ENCODE data around the gene GFOD1. TPM values are rescaled to one million over a fixed set of nuclear protein-coding genes. Genes with fewer than 3 reads are reported as not detected.

The GFOD1 gene
- total and polyA plus RNA-seq, 2 of the 4 experiments (the other 2 are of a cell fraction) = 1.8 to 3.4 TPM

- ChIA-PET POLR2A (ENCODE audit: unreplicated experiment) (no interaction called here), CTCF (no interaction called here)
- ATAC-seq (ENCODE audit: low read depth) = no peak
These were observed 12.9 kb upstream of the GFOD1 start for GRCh38 chr6:13500264-13500663.

More at GRCh38 chr6:13500264-13500663, 12.9 kb upstream of the GFOD1 start:
- Histone ChIP-seq H2BK20ac (ENCODE audit: low read depth, low read length) (no peak overlapping the region), H3K4me3 (ENCODE audit: insufficient read depth, low read depth, low read length) (no peak overlapping the region), H2BK120ac (ENCODE audit: low read depth, low read length) (no peak overlapping the region), H3K36me3 (ENCODE audit: control insufficient read depth, insufficient read depth, low read length) (no peaks in the 10 kb centered on the region), H4K8ac (ENCODE audit: low read depth in 2 of 2, low read length in 2 of 2) (no peak overlapping the region), H3K79me1 (ENCODE audit: low read depth in 1 of 2, low read length in 2 of 2) (no peaks in the 10 kb centered on the region), H2AK9ac (replicated peaks; ENCODE audit: low read depth, low read length, poor library complexity) (no peak overlapping the region), H4K5ac (ENCODE audit: low read depth, low read length) (no peak overlapping the region), H4K20me1 (ENCODE audit: insufficient read depth, low read length) (no peaks in the 10 kb centered on the region), H2BK5ac (ENCODE audit: low read depth, low read length, poor library complexity, severe bottlenecking) (no peak overlapping the region), H3K9ac (ENCODE audit: low read depth, low read length) (no peak overlapping the region), H3K9me3 (ENCODE audit: control insufficient read depth, insufficient read depth, low read length) (no peaks in the 10 kb centered on the region), H3K18ac (ENCODE audit: low read depth, low read length) (no peak overlapping the region), H3K14ac (replicated peaks; ENCODE audit: low read depth, low read length) (no peak overlapping the region), H4K91ac (ENCODE audit: insufficient read depth, low read depth, low read length) (no peak overlapping the region), H3K4me2 (ENCODE audit: low read depth, low read length) (no peak overlapping the region), H2BK15ac (ENCODE audit: low read depth, low read length) (no peak overlapping the region), H3K4ac (ENCODE audit: low read depth, low read length) (no peak overlapping the region), H3K4me1 (ENCODE audit: control insufficient read depth, insufficient read depth, low read length) (no peaks in the 10 kb centered on the region), H2AFZ (replicated peaks; ENCODE audit: low read length, poor library complexity) (no peak overlapping the region), H3K56ac (ENCODE audit: extremely low read depth, insufficient read depth, low read length) (no peak overlapping the region), H3K23ac (ENCODE audit: low read depth, low read length) (no peak overlapping the region), H2AK5ac (ENCODE audit: low read depth, low read length) (no peak overlapping the region), H3K27ac (ENCODE audit: insufficient read depth, low read length) (no peak overlapping the region), H3K27me3 (ENCODE audit: control insufficient read depth, insufficient read depth, low read length) (no peaks in the 10 kb centered on the region; the same call in 1 of the 2 replicates), H3K9me1 (ENCODE audit: insufficient read depth, low read length) (no peaks in the 10 kb centered on the region)
- intact Hi-C loops (cut with micrococcal nuclease) = no loop called here
- no CpG with 5 or more reads among the region's 1 CpG for WGBS, 2 experiments (ENCODE audit: extremely low coverage in 2 of 2, insufficient read length in 1 of 2)
- no TSS peak for BruUV-seq (replicated peaks)
- TF ChIP-seq CHD1 (IDR thresholded peaks at IDR 0.05; ENCODE audit: low read depth, low read length) (no peak), RCOR1 (IDR thresholded peaks at IDR 0.05; ENCODE audit: insufficient replicate concordance, low read length) (no peak), MXI1 (IDR thresholded peaks at IDR 0.05; ENCODE audit: borderline replicate concordance, low read depth, low read length) (no peak), CEBPB (IDR thresholded peaks at IDR 0.05; ENCODE audit: low read depth, low read length) (no peak), NFE2L2 (IDR thresholded peaks at IDR 0.05; ENCODE audit: low read depth, low read length) (no peak), RAD21 (IDR thresholded peaks at IDR 0.05; ENCODE audit: low read length) (no peak), FOS (IDR thresholded peaks at IDR 0.05; ENCODE audit: low read depth, low read length) (no peak), RFX5 (IDR thresholded peaks at IDR 0.05; ENCODE audit: low read depth, low read length) (no peak), MAZ (IDR thresholded peaks at IDR 0.05; ENCODE audit: borderline replicate concordance, low read depth, low read length) (no peak), MAFK (IDR thresholded peaks at IDR 0.05; ENCODE audit: low read depth, low read length) (no peak), POLR2A (IDR thresholded peaks at IDR 0.05; ENCODE audit: low read depth, low read length) (no peak), CTCF (conservative IDR thresholded peaks at IDR 0.05; ENCODE audit: low read depth, low read length) (no peak), USF2 (IDR thresholded peaks at IDR 0.05; ENCODE audit: low read depth, low read length) (no peak)
- no peak for DNase-seq
- dilution Hi-C loops (cut with HindIII; ENCODE audit: low sequenced_read_pairs, unreplicated experiment) = no loop called here
- in situ Hi-C loops (cut with MboI; ENCODE audit: low sequenced_read_pairs) = no loop called here
